ENCODE results near the gene COL13A1. TPM values are rescaled to one million over a fixed set of nuclear protein-coding genes. Genes with fewer than 3 reads are reported as not detected.

The COL13A1 gene
- total RNA-seq = 3.1 and 9.0 TPM in 2 replicates

GRCh38 chr10:69801434-69802315 is at the start of gene COL13A1:
COL13A1 (plus strand) TSS chr10:69801906; CDS start chr10:69802424, 518 bp downstream.

Other genes starting within 250 kb of the COL13A1 start
- not detected in 2 replicates for gene NEUROG3, start 228.5 kb upstream of the COL13A1 start, total RNA-seq
- gene FAM241B, start 171.7 kb upstream of the COL13A1 start, total RNA-seq = 0.88 TPM in 1 of 2 replicates, not detected in the other

Measured in bladder microvascular endothelial cell (primary cell).